Fibroblast of lung (primary cell): ENCODE results near the gene RALA. TPM values are rescaled to one million over a fixed set of nuclear protein-coding genes. Genes with fewer than 3 reads are reported as not detected.
A peak's percentile ranks its signal among the peaks of the same experiment; 100 is the strongest.

Experiments
- DNase-seq, 2 donors: peaks; one replicate each; pipeline versions ENCODE4 v3.0.0 to v3.0.0-alpha.2; 2010; ENCODE audit warnings: low read depth in 2 of 2
- H2AFZ ChIP-seq: 2 replicates; pipeline ENCODE4 v1.5.1; 2012; ENCODE audit warnings: low read length, control low read depth, inconsistent platforms
- H3K27ac ChIP-seq: 2 replicates; pipeline ENCODE4 v1.5.1; 2011; ENCODE audit warnings: low read length, control low read depth; ENCODE audit not compliant: insufficient read depth
- H3K27me3 ChIP-seq: 2 replicates; pipeline ENCODE4 v1.5.1; 2011; ENCODE audit warnings: mild to moderate bottlenecking, low read length; ENCODE audit not compliant: control insufficient read depth, insufficient read depth
- H3K36me3 ChIP-seq: 2 replicates; pipeline ENCODE4 v1.5.1; 2011; ENCODE audit warnings: low read length; ENCODE audit not compliant: control insufficient read depth, insufficient read depth
- H3K4me1 ChIP-seq: 2 replicates; pipeline ENCODE4 v1.5.1; 2011; ENCODE audit warnings: low read length; ENCODE audit not compliant: control insufficient read depth, insufficient read depth; ENCODE audit errors: extremely low read depth
- H3K4me2 ChIP-seq: 2 replicates; pipeline ENCODE4 v1.5.1; 2011; ENCODE audit warnings: low read length, control low read depth; ENCODE audit not compliant: insufficient read depth; ENCODE audit errors: extremely low read depth
- H3K4me3 ChIP-seq, 4 experiments: fragments of 200-600 bp in 1 of 4; sonication (generic) in 1 of 4; replicated peaks in 1 of 4; 2 replicates each; pipeline ENCODE4 v1.5.1; 2011 to 2016; ENCODE audit warnings: low read length in 4 of 4, low read depth in 3 of 4, mild to moderate bottlenecking in 3 of 4, control low read depth in 2 of 4, inconsistent platforms in 1 of 4, mixed read lengths in 1 of 4; ENCODE audit not compliant: insufficient read depth in 1 of 4; ENCODE audit errors: control extremely low read depth in 1 of 4
- H3K79me2 ChIP-seq: 2 replicates; pipeline ENCODE4 v1.5.1; 2012; ENCODE audit warnings: mild to moderate bottlenecking, low read length, inconsistent platforms; ENCODE audit not compliant: control insufficient read depth, insufficient read depth
- H3K9ac ChIP-seq: 2 replicates; pipeline ENCODE4 v1.5.1; 2011; ENCODE audit warnings: mild to moderate bottlenecking, low read length, control low read depth; ENCODE audit not compliant: insufficient read depth
- H3K9me3 ChIP-seq: 2 replicates; pipeline ENCODE4 v1.5.1; 2012; ENCODE audit warnings: low read depth, low read length; ENCODE audit not compliant: control insufficient read depth, insufficient read depth
- H4K20me1 ChIP-seq: 2 replicates; pipeline ENCODE4 v1.5.1; 2011; ENCODE audit warnings: low read length; ENCODE audit not compliant: control insufficient read depth, insufficient read depth; ENCODE audit errors: extremely low read depth
- EZH2 ChIP-seq: IDR thresholded peaks from 2 replicates; pipeline ENCODE4 v1.5.1; 2012; ENCODE audit warnings: low read length, control low read depth, mild to moderate bottlenecking; ENCODE audit errors: missing control alignments
- polyA plus RNA-seq, 2 donors: library from polyadenylated mRNA; depleted of rRNA in 1 of 2; stranded (reverse) in 1 of 2; unstranded in 1 of 2; fragments of >200 nt; gene quantifications; 2 replicates each; pipeline ENCODE4 v1.2.1, GENCODE V29; 2011 to 2012; ENCODE audit warnings: missing spikeins in 1 of 2
- total RNA-seq: library from RNA; depleted of rRNA; stranded (reverse); fragments of >200 nt; gene quantifications from 2 replicates; pipeline ENCODE4 v1.2.1, GENCODE V29; 2014
- TF ChIP-seq, protein P1 (sequence below), 2 donors: IDR thresholded peaks in 1 of 2; conservative IDR thresholded peaks in 1 of 2; 1 replicate in 1 of 2; 2 replicates in 1 of 2; pipeline ENCODE4 v1.5.1; 2011 to 2012; ENCODE audit warnings: low read length in 2 of 2, control low read depth in 1 of 2, inconsistent platforms in 1 of 2, low read depth in 1 of 2, mild to moderate bottlenecking in 1 of 2

The RALA gene
- total and polyA plus RNA-seq, 2 donors (not counting 1 experiment from before 2014, with no cell fraction given) = 46.1 to 50.9 TPM

DNA sequence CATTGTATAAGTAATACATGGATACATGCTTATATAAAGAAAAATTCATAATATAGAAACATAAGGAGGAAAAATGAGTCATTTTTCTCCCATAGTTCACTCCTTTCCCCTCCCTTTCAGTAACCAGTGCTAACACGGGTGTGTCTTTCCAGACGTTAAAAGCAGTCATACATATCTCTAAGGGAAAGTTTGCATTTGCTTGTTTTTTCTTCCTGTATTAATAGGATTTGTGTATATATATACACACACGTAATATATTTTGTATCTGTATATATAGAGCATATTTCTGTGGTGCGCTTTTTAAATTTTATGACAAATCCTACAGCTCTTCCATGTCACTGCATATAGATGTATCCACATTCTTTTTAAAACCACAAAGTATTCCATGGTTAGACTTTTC is 78.8 kb downstream of the RALA start:
- Histone ChIP-seq H3K36me3 (peaks cover 3% of the 10 kb centered on the region), H2AFZ (no peak overlapping the region), H3K27me3 (no peaks in the 10 kb centered on the region), H3K4me2 (no peak overlapping the region), H3K27ac (no peak overlapping the region), H3K79me2 (no peaks in the 10 kb centered on the region), H3K4me1 (no peaks in the 10 kb centered on the region), H3K4me3 (no peak overlapping the region), H3K9ac (no peak overlapping the region), H4K20me1 (no peaks in the 10 kb centered on the region), H3K9me3 (no peaks in the 10 kb centered on the region)
- DNase-seq = peak in 1 of 2 donors; percentile 71
- TF ChIP-seq, protein P1, sequence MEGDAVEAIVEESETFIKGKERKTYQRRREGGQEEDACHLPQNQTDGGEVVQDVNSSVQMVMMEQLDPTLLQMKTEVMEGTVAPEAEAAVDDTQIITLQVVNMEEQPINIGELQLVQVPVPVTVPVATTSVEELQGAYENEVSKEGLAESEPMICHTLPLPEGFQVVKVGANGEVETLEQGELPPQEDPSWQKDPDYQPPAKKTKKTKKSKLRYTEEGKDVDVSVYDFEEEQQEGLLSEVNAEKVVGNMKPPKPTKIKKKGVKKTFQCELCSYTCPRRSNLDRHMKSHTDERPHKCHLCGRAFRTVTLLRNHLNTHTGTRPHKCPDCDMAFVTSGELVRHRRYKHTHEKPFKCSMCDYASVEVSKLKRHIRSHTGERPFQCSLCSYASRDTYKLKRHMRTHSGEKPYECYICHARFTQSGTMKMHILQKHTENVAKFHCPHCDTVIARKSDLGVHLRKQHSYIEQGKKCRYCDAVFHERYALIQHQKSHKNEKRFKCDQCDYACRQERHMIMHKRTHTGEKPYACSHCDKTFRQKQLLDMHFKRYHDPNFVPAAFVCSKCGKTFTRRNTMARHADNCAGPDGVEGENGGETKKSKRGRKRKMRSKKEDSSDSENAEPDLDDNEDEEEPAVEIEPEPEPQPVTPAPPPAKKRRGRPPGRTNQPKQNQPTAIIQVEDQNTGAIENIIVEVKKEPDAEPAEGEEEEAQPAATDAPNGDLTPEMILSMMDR (conservative IDR thresholded peaks at IDR 0.05 in 1 of 2, IDR thresholded peaks at IDR 0.05 in 1 of 2; ENCODE audit: low read depth in 1 of 2, low read length in 2 of 2) = no peak
- no peak for TF ChIP-seq EZH2

DNA sequence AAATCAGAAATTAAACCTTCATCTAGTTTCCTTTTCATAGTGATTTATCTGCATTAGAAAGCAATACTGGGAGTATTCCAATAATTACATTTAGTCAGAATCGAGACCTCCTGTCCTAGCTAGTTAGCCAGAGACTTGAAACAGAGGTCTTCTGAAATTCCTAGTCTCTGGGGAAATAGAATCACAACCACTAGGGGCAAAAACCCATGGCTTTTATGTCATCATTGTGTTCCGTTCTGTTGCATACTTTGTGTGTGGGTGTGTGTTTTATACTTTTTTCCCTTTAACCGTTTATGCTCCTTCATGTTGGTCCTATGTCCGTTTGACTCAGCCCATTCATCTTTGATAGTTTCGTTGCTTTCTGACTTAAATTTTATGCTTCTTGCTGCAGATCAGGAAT is 79.8 kb downstream of the RALA start:
- H3K9me3 ChIP-seq = no peaks in the 10 kb centered on the region
- H3K79me2 ChIP-seq = no peaks in the 10 kb centered on the region
- H4K20me1 ChIP-seq = no peaks in the 10 kb centered on the region
- no peak for TF ChIP-seq EZH2
- TF ChIP-seq, protein P1 (conservative IDR thresholded peaks at IDR 0.05 in 1 of 2, IDR thresholded peaks at IDR 0.05 in 1 of 2; ENCODE audit: low read depth in 1 of 2, low read length in 2 of 2) = peak in 1 of 2 donors; percentile 21
- H3K9ac ChIP-seq = no peak overlapping the region
- no peak overlapping the region for H3K27ac ChIP-seq
- H3K36me3 ChIP-seq = peaks cover 3% of the 10 kb centered on the region
- no peaks in the 10 kb centered on the region for H3K27me3 ChIP-seq
- no peak overlapping the region for H2AFZ ChIP-seq
- no peak for DNase-seq
- H3K4me2 ChIP-seq = no peak overlapping the region
- no peaks in the 10 kb centered on the region for H3K4me1 ChIP-seq
- no peak overlapping the region for H3K4me3 ChIP-seq

DNA sequence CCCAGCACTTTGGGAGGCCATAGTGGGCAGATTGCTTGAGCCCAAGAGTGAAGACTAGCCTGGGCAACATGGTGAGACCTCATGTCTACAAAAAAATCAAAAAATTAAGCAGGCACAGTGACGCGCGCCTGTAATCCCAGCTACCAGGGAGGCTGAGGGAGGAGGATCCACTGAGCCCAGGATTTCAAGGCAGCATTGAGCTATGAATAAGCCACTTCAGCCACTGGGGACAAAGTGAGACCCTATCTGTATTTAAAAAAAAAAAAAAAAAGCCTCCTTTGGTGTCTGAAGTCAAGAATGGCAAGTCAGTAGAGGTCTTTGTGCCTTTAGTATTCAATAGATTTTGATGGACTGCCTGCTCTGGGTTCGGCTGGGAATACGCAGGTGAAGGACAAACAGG is 85.7 kb downstream of the RALA start:
- H3K9me3 ChIP-seq = no peaks in the 10 kb centered on the region
- H2AFZ ChIP-seq = no peak overlapping the region
- no peaks in the 10 kb centered on the region for H3K36me3 ChIP-seq
- no peak overlapping the region for H3K9ac ChIP-seq
- no peaks in the 10 kb centered on the region for H3K79me2 ChIP-seq
- no peaks in the 10 kb centered on the region for H3K4me1 ChIP-seq
- no peak for DNase-seq
- no peak overlapping the region for H3K4me2 ChIP-seq
- H3K4me3 ChIP-seq = no peak overlapping the region
- H3K27me3 ChIP-seq = no peaks in the 10 kb centered on the region
- TF ChIP-seq EZH2 = no peak
- TF ChIP-seq, protein P1 (conservative IDR thresholded peaks at IDR 0.05 in 1 of 2, IDR thresholded peaks at IDR 0.05 in 1 of 2; ENCODE audit: low read depth in 1 of 2, low read length in 2 of 2) = no peak
- H3K27ac ChIP-seq = no peak overlapping the region
- no peaks in the 10 kb centered on the region for H4K20me1 ChIP-seq
